H1 (cell line): Measurements from ENCODE around the gene C1orf52.

Experiments
- CEBPB ChIP-seq: IDR thresholded peaks from 2 replicates; pipeline ENCODE4 v1.6.1; 2012; ENCODE audit warnings: low read depth, low read length
- CTCF ChIP-seq, 3 experiments: IDR thresholded peaks; 1 replicate in 2 of 3; 2 replicates in 1 of 3; pipeline versions ENCODE4 v1.5.1 to v1.6.1; 2011; ENCODE audit warnings: low read length in 3 of 3, mild to moderate bottlenecking in 3 of 3, inconsistent platforms in 2 of 3, low read depth in 1 of 3, moderate library complexity in 1 of 3; ENCODE audit not compliant: insufficient read depth in 1 of 3; ENCODE audit errors: control extremely low read depth in 1 of 3
- EZH2 ChIP-seq: fragments of 200-600 bp; sonication (generic); IDR thresholded peaks from 2 replicates; pipeline ENCODE4 v1.7.1; 2012; ENCODE audit warnings: low read depth, mild to moderate bottlenecking, moderate library complexity, low read length, inconsistent platforms; ENCODE audit not compliant: severe bottlenecking
- GABPA ChIP-seq: IDR thresholded peaks from 2 replicates; pipeline ENCODE4 v1.6.1; 2011; ENCODE audit warnings: mild to moderate bottlenecking, low read length, moderate library complexity, borderline replicate concordance; ENCODE audit not compliant: insufficient read depth
- HDAC2 ChIP-seq, 2 experiments: fragments of 300-600 bp in 1 of 2; sonication (generic) in 1 of 2; IDR thresholded peaks; 2 replicates each; pipeline ENCODE4 v1.6.1; 2011 to 2012; ENCODE audit warnings: low read depth in 2 of 2, low read length in 2 of 2, mild to moderate bottlenecking in 2 of 2, moderate library complexity in 2 of 2, borderline replicate concordance in 1 of 2, inconsistent platforms in 1 of 2
- HDAC6 ChIP-seq: IDR thresholded peaks from one replicate; pipeline ENCODE4 v1.7.1; 2012; ENCODE audit warnings: low read depth, mild to moderate bottlenecking, inconsistent platforms, low read length, moderate library complexity
- KDM1A ChIP-seq: fragments of 200-600, 300-600 bp; sonication (generic); IDR thresholded peaks from 2 replicates; pipeline ENCODE4 v1.7.1; 2016; ENCODE audit warnings: mild to moderate bottlenecking, low read length, borderline replicate concordance
- KDM4A ChIP-seq: IDR thresholded peaks from one replicate; pipeline ENCODE4 v1.7.1; 2012; ENCODE audit warnings: low read depth, mild to moderate bottlenecking, moderate library complexity, low read length, inconsistent platforms; ENCODE audit not compliant: severe bottlenecking
- POLR2A ChIP-seq, 2 experiments: IDR thresholded peaks; 1 replicate in 1 of 2; 2 replicates in 1 of 2; pipeline ENCODE4 v1.6.1; 2011; ENCODE audit warnings: low read depth in 2 of 2, low read length in 2 of 2, mild to moderate bottlenecking in 2 of 2; ENCODE audit errors: control extremely low read depth in 1 of 2
- RFX5 ChIP-seq: IDR thresholded peaks from 2 replicates; pipeline ENCODE4 v1.6.1; 2011; ENCODE audit warnings: low read depth, low read length, improper control_type of control experiment, borderline replicate concordance
- SUZ12 ChIP-seq: fragments of 200-600 bp; sonication (generic); IDR thresholded peaks from 2 replicates; pipeline ENCODE4 v1.6.1; 2012; ENCODE audit warnings: mild to moderate bottlenecking, inconsistent platforms, low read length, moderate library complexity, mixed read lengths
- ZNF274 ChIP-seq: IDR thresholded peaks from 2 replicates; pipeline ENCODE4 v1.7.0; 2012; ENCODE audit warnings: low read length, borderline replicate concordance; ENCODE audit errors: extremely low read depth

GRCh38 chr1:85276978-85277639 lies 17.6 kb upstream of the C1orf52 start:
- TF ChIP-seq GABPA (no peak), KDM4A (no peak), CTCF (IDR thresholded peaks at IDR 0.05; ENCODE audit: control extremely low read depth in 1 of 3, insufficient read depth in 1 of 3, low read depth in 1 of 3, low read length in 3 of 3) (no peak), EZH2 (no peak), KDM1A (no peak), CEBPB (no peak), ZNF274 (no peak), POLR2A (IDR thresholded peaks at IDR 0.05; ENCODE audit: control extremely low read depth in 1 of 2, low read depth in 2 of 2, low read length in 2 of 2) (no peak), SUZ12 (no peak), RFX5 (no peak), HDAC2 (IDR thresholded peaks at IDR 0.05; ENCODE audit: borderline replicate concordance in 1 of 2, low read depth in 2 of 2, low read length in 2 of 2) (no peak), HDAC6 (no peak)
